Suprapubic skin (tissue), 4 donors: Measurements from ENCODE around the gene CSRP1.

Experiments
- CTCF ChIP-seq, 2 donors: fragments of 200-600 bp in 1 of 2; fragments of 450-650 bp in 1 of 2; sonication (generic) in 1 of 2; IDR thresholded peaks; one replicate each; pipeline ENCODE4 v1.5.1; 2016 to 2019; ENCODE audit warnings: antibody characterized with exemption in 2 of 2, mild to moderate bottlenecking in 1 of 2, moderate library complexity in 1 of 2
- EP300 ChIP-seq: sonication (generic); formaldehyde crosslinking; IDR thresholded peaks from one replicate; pipeline ENCODE4 v1.6.1; 2017; ENCODE audit warnings: antibody characterized with exemption
- POLR2A ChIP-seq, 2 donors: fragments of 450-650 bp; IDR thresholded peaks; one replicate each; pipeline ENCODE4 v1.6.1; 2017; ENCODE audit warnings: antibody characterized with exemption in 2 of 2, mild to moderate bottlenecking in 2 of 2, moderate library complexity in 2 of 2
- POLR2AphosphoS5 ChIP-seq, 3 donors: sonication (generic); formaldehyde crosslinking; IDR thresholded peaks; one replicate each; pipeline ENCODE4 v1.6.1; 2017; ENCODE audit warnings: antibody characterized with exemption in 3 of 3

DNA sequence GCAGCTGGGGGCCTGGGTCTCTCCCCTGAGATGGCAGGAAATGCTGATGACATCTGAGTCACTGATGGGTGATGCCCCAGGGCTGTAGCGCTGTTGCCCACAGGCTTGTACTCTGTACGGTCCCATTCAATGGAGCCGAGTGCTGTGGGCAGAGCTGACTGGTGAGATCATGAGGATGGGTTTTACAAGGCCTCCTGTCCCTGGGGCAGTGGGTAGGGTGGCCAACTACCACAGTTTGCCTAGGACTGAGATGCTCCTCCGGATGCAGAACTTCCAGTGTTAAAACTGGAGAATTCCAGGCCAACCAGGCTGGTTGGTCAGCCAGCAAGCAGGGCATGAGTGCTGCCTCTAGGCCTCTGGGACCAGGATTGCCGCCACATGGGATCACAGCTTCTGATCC lies 47.1 kb downstream of the CSRP1 start:
- TF ChIP-seq CTCF (IDR thresholded peaks at IDR 0.05) (no peak), POLR2A (IDR thresholded peaks at IDR 0.05) (no peak), POLR2AphosphoS5 (IDR thresholded peaks at IDR 0.05) (no peak), EP300 (no peak)
